H7 (cell line): ENCODE data around the gene GNG7. TPM values are rescaled to one million over a fixed set of nuclear protein-coding genes. Genes with fewer than 3 reads are reported as not detected.
"Not testable (repeated sequence)": the region's sequence is repeated elsewhere in the genome, so short reads cannot be mapped to it uniquely, and the experiment has no call there.

Experiments
- DNase-seq: peaks from one replicate; pipeline ENCODE4 v3.0.0; 2012
- H3K27me3 ChIP-seq: 2 replicates; pipeline ENCODE4 v1.6.0; 2011; ENCODE audit warnings: mild to moderate bottlenecking, low read length; ENCODE audit not compliant: control insufficient read depth, insufficient read depth
- H3K36me3 ChIP-seq: replicated peaks from 2 replicates; pipeline ENCODE4 v1.5.1; 2011; ENCODE audit warnings: low read length; ENCODE audit not compliant: control insufficient read depth, insufficient read depth
- H3K4me3 ChIP-seq: 2 replicates; pipeline ENCODE4 v1.5.1; 2011; ENCODE audit warnings: low read depth, mild to moderate bottlenecking, control low read depth, low read length, moderate library complexity; ENCODE audit not compliant: insufficient read depth
- total RNA-seq: library from RNA; depleted of rRNA; stranded (reverse); fragments of >200 nt; shearing (Covaris generic); gene quantifications from 2 replicates; pipeline ENCODE4 v1.2.3, GENCODE V29; 2014

GNG7 gene
- total RNA-seq, 1 experiment from 2014 or later = 1.1 TPM

- H3K4me3 ChIP-seq = no peak overlapping the region
- DNase-seq = peak; percentile 73
- no peaks in the 10 kb centered on the region for H3K36me3 ChIP-seq
- no peaks in the 10 kb centered on the region for H3K27me3 ChIP-seq
Measured at GRCh38 chr19:2517881-2518601, 184.5 kb downstream of the GNG7 start.

DNA sequence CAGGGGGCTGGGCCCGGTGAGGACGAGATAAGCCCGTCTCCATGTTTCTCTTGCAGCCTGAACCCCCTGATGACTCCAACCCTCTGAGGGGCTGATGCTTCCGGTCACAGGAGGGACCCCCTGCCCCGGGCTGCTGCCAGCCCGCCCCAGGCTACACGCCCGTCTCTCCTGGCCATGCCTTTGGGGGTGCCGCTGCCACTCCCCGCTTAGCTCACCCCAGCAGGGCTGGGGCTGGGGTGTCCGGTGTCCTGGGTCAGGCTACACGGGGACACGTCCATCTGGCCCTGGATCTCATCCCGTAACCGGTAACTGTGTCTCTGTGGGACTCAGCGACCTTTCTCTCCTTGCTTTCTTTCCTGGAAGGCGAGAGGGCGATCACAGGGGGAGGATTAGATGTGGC, 185.8 kb downstream of the GNG7 start:
- no peak overlapping the region for H3K4me3 ChIP-seq
- peak; percentile 51 for DNase-seq
- no peaks in the 10 kb centered on the region for H3K27me3 ChIP-seq
- no peaks in the 10 kb centered on the region for H3K36me3 ChIP-seq

- Histone ChIP-seq H3K4me3 (no peak overlapping the region), H3K27me3 (no peaks in the 10 kb centered on the region), H3K36me3 (no peaks in the 10 kb centered on the region)
- DNase-seq = peak; percentile 29
Measured at GRCh38 chr19:2514981-2515518, 187.4 kb downstream of the GNG7 start.

DNA sequence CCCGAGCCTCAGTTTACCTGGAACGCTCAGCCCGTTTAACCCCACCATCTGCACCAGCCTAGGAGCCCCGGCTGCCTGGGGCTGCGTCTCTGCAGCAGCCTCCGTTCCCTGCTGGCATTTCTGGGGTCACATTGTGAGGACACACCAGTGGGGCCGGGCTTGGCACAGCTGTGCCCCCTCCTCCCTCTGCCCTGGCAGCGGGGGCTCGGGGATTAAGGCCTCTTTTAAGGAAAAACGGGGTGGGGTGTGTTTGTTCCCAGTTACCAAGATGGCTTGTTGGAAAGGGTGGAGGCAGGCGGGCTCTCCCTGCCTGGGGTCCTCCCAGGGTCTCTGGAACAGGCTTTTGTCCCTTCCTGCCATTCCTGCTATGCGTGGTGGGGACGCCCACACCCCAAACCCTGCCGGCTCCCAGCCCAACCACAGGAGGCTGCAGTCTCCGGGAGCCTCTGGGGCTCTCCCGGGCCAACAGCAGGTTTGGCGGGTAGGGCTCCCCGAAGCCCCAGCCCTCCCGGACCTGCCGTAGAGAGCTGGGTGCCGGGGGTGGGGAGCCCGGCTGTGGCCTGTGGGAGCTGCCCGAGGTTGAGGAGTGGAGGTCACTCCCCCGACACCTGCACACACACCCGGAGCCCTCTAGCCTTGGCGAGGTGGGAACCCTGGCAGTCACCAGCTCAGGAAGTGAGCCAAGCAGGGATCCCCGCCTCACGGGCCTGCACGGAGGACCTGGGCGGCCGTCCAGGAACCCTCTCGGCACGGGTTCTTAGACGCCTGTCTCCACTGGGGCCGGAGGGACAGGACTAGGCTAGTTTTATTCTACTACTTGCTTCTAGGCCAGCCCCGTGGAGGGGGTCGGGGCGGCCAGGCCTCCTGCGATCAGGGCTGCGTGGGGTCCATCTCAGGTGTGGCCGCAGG, 189.7 kb downstream of the GNG7 start:
- peak; percentile 69 for DNase-seq

GRCh38 chr19:2511991-2512390, 190.5 kb downstream of the GNG7 start:
- Histone ChIP-seq H3K36me3 (no peaks in the 10 kb centered on the region), H3K27me3 (no peaks in the 10 kb centered on the region), H3K4me3 (no peak overlapping the region)
- DNase-seq = no peak

More for the DNA sequence above, 189.7 kb downstream of the GNG7 start:
- Histone ChIP-seq H3K27me3 (no peaks in the 10 kb centered on the region), H3K36me3 (no peaks in the 10 kb centered on the region), H3K4me3 (no peak overlapping the region)

- H3K4me3 ChIP-seq = no peak overlapping the region
- H3K27me3 ChIP-seq = no peaks in the 10 kb centered on the region
- DNase-seq = peak; percentile 48
- no peaks in the 10 kb centered on the region for H3K36me3 ChIP-seq
Measured at GRCh38 chr19:2511570-2511969, 190.9 kb downstream of the GNG7 start.

GRCh38 chr19:2509096-2509495, 193.4 kb downstream of the GNG7 start:
- Histone ChIP-seq H3K27me3 (no peaks in the 10 kb centered on the region), H3K36me3 (no peaks in the 10 kb centered on the region), H3K4me3 (no peak overlapping the region)
- no peak for DNase-seq

DNA sequence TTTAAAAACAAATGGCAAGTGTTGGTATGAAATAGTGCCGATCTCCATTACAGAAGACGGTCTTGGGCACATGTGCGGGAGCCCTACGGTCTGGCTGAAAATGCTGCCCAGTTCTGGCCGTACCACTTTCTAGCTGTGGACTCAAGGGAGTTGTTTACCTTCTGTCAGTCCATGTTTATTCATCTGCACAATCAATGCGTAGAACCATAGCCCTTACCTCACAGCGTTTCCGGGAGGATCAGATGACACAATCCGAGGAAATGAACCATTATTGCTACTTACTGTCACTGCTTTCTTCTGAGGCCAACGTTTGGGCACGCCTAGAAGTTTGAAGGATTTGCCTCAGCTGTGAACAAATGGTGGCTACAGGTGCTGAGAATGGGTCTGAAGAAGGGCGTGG, 195.4 kb downstream of the GNG7 start:
- peak; percentile 32 for DNase-seq
- H3K27me3 ChIP-seq = no peaks in the 10 kb centered on the region
- H3K36me3 ChIP-seq = no peaks in the 10 kb centered on the region
- no peak overlapping the region for H3K4me3 ChIP-seq

DNA sequence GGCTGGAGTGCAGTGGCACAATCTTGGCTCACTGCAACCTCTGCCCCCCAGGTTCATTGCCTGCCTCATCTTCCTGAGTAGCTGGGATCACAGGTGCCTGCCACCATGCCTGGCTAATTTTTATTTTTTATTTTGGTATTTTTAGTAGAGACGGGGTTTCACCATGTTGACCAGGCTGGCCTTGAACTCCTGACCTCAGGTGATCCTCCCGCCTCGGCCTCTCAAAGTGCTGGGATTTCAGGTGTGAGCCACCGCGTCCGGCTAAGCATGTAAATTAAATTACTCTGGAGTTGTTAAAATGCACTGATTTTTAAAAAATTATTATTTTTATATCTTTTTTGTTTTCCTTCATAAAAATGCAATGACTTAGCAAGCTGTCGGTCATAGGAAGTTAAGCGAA, 195.8 kb downstream of the GNG7 start:
- not testable (repeated sequence) for DNase-seq, H3K36me3 ChIP-seq, H3K27me3 ChIP-seq, H3K4me3 ChIP-seq

GRCh38 chr19:2503521-2504109, 198.9 kb downstream of the GNG7 start:
- no peak overlapping the region for H3K4me3 ChIP-seq
- no peaks in the 10 kb centered on the region for H3K27me3 ChIP-seq
- no peaks in the 10 kb centered on the region for H3K36me3 ChIP-seq
- DNase-seq = peak; percentile 70

- Histone ChIP-seq H3K27me3 (no peaks in the 10 kb centered on the region), H3K36me3 (no peaks in the 10 kb centered on the region), H3K4me3 (no peak overlapping the region)
- peak; percentile 68 for DNase-seq
Measured at GRCh38 chr19:2500841-2501261, 201.6 kb downstream of the GNG7 start.

GRCh38 chr19:2500156-2500555, 202.3 kb downstream of the GNG7 start:
- H3K4me3 ChIP-seq = no peak overlapping the region
- no peaks in the 10 kb centered on the region for H3K27me3 ChIP-seq
- no peaks in the 10 kb centered on the region for H3K36me3 ChIP-seq
- peak; percentile 47 for DNase-seq

DNA sequence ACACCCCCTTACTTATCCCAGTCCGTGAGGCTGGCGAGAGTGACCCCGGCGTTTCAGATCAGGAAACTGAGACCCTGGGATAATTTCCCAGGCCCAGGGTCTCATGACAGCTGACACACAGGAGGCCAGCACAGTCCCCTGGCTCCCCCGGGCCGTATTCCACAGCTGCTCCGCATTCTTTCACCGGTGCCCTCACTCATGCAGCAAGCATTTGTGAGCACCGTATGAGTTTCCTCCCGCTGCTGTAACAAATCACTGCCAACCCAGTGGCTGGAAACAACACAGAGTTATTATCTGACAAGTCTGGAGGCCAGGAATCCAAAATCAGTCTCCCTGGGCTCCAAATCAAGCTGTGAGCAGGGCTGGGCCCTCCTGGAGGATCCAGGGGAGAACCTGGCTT, 205.3 kb downstream of the GNG7 start:
- no peaks in the 10 kb centered on the region; the same call in 1 of the 2 replicates for H3K27me3 ChIP-seq
- no peak overlapping the region for H3K4me3 ChIP-seq
- DNase-seq = peak; percentile 29
- no peaks in the 10 kb centered on the region for H3K36me3 ChIP-seq

DNA sequence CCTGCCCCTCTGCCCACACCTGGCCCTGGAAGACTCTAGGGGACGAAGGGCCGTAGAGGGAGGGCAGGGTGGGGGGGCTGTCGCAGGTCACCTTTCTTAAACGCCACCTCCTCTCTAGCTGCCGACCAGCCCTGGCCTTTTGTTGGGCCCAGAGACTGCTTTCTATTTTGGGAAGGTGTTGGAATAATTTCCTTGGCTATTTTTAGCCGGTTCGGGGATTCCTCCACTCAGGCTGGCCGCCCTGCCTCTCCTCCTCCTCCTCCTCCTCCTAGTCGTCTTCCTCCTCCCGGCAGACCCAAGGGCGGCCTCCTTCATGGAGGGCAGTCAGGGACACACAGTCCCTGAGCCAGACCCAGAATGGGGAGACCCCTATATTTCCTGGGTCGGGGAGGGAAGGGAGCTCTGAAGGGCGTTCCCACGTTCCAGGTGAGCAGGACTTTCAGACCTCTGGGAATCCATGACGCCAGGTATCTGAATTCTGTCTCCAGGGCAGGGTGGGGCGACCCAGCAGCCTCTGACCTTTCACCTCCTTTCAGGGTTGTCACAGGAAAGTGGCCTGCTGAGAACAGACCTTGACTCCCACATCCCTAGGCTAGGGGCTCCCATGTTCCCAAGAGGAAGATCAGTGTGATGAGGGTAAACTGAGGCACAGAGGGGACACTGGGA, 206.7 kb downstream of the GNG7 start:
- Histone ChIP-seq H3K4me3 (peak overlapping the region; percentile 2; the same call in 1 of the 2 replicates), H3K36me3 (no peaks in the 10 kb centered on the region), H3K27me3 (no peaks in the 10 kb centered on the region; the same call in 1 of the 2 replicates)
- DNase-seq = peak; percentile 59
